ENCODE results near the gene EEF1E1. TPM values are rescaled to one million over a fixed set of nuclear protein-coding genes. Genes with fewer than 3 reads are reported as not detected.

EEF1E1 gene
- polyA plus RNA-seq, 3 donors = 14.6 to 42.2 (median 26.2) TPM

GRCh38 chr6:8086755-8087306 lies 15.5 kb downstream of the EEF1E1 start:
- Histone ChIP-seq H3K27me3 (ENCODE audit: control insufficient read depth in 2 of 2, insufficient read depth in 2 of 2, low read length in 2 of 2) (no peaks in the 10 kb centered on the region), H3K27ac (ENCODE audit: low read depth in 1 of 2, low read length in 2 of 2) (no peak overlapping the region), H3K4me2 (replicated peaks; ENCODE audit: extremely low read depth, low read length, poor library complexity, severe bottlenecking) (no peak overlapping the region), H3K4me3 (replicated peaks in 1 of 3; ENCODE audit: low read depth in 2 of 3, low read length in 3 of 3) (no peak overlapping the region), H2AFZ (ENCODE audit: insufficient read depth, low read depth, low read length, poor library complexity, severe bottlenecking) (no peak overlapping the region), H3K9ac (ENCODE audit: insufficient read depth, low read length, poor library complexity, severe bottlenecking) (no peak overlapping the region), H3K36me3 (replicated peaks in 1 of 2; ENCODE audit: control insufficient read depth in 1 of 2, insufficient read depth in 2 of 2, low read length in 2 of 2) (peaks cover 38 to 52% of the 10 kb centered on the region in 2 donors), H3K79me2 (ENCODE audit: insufficient read depth, low read length) (peaks cover 36% of the 10 kb centered on the region), H3K4me1 (ENCODE audit: control insufficient read depth in 1 of 2, insufficient read depth in 2 of 2, low read length in 2 of 2) (peaks cover 28 to 37% of the 10 kb centered on the region in 2 donors), H4K20me1 (ENCODE audit: insufficient read depth, low read length) (no peaks in the 10 kb centered on the region), H3K9me3 (replicated peaks in 1 of 2; ENCODE audit: control insufficient read depth in 1 of 2, insufficient read depth in 1 of 2, low read length in 2 of 2) (peaks cover 0 to 4% of the 10 kb centered on the region in 2 donors)
- intact Hi-C loops (cut with micrococcal nuclease) = loop anchor here in 1 of 2 donors (10.0 kb wide), 1 partner anchor 1502 kb away; the partner anchor contains the start of gene LY86
- H3K36me3 Mint-ChIP-seq = peaks cover 53 to 56% of the 10 kb centered on the region in 2 donors
- WGBS (ENCODE audit: insufficient coverage) = 91% methylated on average over 5 of the region's 9 CpGs
- TF ChIP-seq CTCF (IDR thresholded peaks at IDR 0.05) = no peak
- peaks cover 27% of the 10 kb centered on the region for H3K4me1 Mint-ChIP-seq
- no peak overlapping the region for H3K4me3 Mint-ChIP-seq
- H3K27ac Mint-ChIP-seq = peak overlapping the region in 4 of 7 donors; percentile 1 to 50 (median 32)
- H3K27me3 Mint-ChIP-seq (ENCODE audit: low read depth in 3 of 3) = no peaks in the 10 kb centered on the region
- peaks cover 0 to 8% (median 0%) of the 10 kb centered on the region in 7 donors for H3K9me3 Mint-ChIP-seq
- DNase-seq = no peak

- TF ChIP-seq CTCF (IDR thresholded peaks at IDR 0.05) = no peak
- H2AFZ ChIP-seq (ENCODE audit: insufficient read depth, low read depth, low read length, poor library complexity, severe bottlenecking) = no peak overlapping the region
- no peaks in the 10 kb centered on the region for H3K27me3 ChIP-seq (ENCODE audit: control insufficient read depth in 2 of 2, insufficient read depth in 2 of 2, low read length in 2 of 2)
- Mint-ChIP-seq H3K27me3 (ENCODE audit: low read depth in 3 of 3) (no peaks in the 10 kb centered on the region), H3K27ac (peak overlapping the region; percentile 74 to 91 (median 87)), H3K4me1 (peaks cover 40% of the 10 kb centered on the region), H3K36me3 (peaks cover 42 to 44% of the 10 kb centered on the region in 2 donors), H3K9me3 (peaks cover 0 to 6% (median 0%) of the 10 kb centered on the region in 7 donors), H3K4me3 (no peak overlapping the region)
- no peaks in the 10 kb centered on the region for H4K20me1 ChIP-seq (ENCODE audit: insufficient read depth, low read length)
- peaks cover 36 to 55% of the 10 kb centered on the region in 2 donors for H3K4me1 ChIP-seq (ENCODE audit: control insufficient read depth in 1 of 2, insufficient read depth in 2 of 2, low read length in 2 of 2)
- WGBS (ENCODE audit: insufficient coverage) = no CpG with 5 or more reads among the region's 2 CpGs
- no peak overlapping the region for H3K4me2 ChIP-seq (replicated peaks; ENCODE audit: extremely low read depth, low read length, poor library complexity, severe bottlenecking)
- H3K27ac ChIP-seq (ENCODE audit: low read depth in 1 of 2, low read length in 2 of 2) = peak overlapping the region; percentile 48 to 80
- no peak overlapping the region for H3K9ac ChIP-seq (ENCODE audit: insufficient read depth, low read length, poor library complexity, severe bottlenecking)
- intact Hi-C loops (cut with micrococcal nuclease) = loop anchor here in 1 of 2 donors (10.0 kb wide), 1 partner anchor 1500 kb away; the partner anchor contains the start of gene LY86
- peaks cover 28 to 36% of the 10 kb centered on the region in 2 donors for H3K36me3 ChIP-seq (replicated peaks in 1 of 2; ENCODE audit: control insufficient read depth in 1 of 2, insufficient read depth in 2 of 2, low read length in 2 of 2)
- no peak overlapping the region for H3K4me3 ChIP-seq (replicated peaks in 1 of 3; ENCODE audit: low read depth in 2 of 3, low read length in 3 of 3)
- peaks cover 34% of the 10 kb centered on the region for H3K79me2 ChIP-seq (ENCODE audit: insufficient read depth, low read length)
- H3K9me3 ChIP-seq (replicated peaks in 1 of 2; ENCODE audit: control insufficient read depth in 1 of 2, insufficient read depth in 1 of 2, low read length in 2 of 2) = peaks cover 0 to 4% of the 10 kb centered on the region in 2 donors
- peak; percentile 78 to 91 (median 84) for DNase-seq
These were observed 17.3 kb downstream of the EEF1E1 start for GRCh38 chr6:8085053-8085511.
